ENCODE results near the gene DLK2.
"Not testable (repeated sequence)": the region's sequence is repeated elsewhere in the genome, so short reads cannot be mapped to it uniquely, and the experiment has no call there.

The DLK2 gene

DNA sequence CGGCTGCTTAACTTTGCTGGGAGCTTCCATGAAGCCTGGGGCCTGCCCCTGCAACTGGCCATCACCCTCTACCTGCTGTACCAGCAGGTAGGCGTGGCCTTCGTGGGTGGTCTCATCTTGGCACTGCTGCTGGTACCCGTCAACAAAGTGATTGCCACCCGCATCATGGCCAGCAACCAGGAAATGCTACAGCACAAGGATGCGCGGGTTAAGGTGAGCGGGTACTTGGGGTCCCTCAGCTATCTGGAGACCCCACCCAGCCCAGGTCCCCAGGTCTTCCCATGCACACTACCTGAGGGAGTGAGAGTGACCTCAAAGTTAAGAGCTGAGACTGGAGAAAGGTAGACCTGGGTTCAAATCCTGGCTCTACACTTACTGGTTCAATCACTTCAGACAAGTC, 22.2 kb downstream of the DLK2 start:
- TF ChIP-seq, protein P1, sequence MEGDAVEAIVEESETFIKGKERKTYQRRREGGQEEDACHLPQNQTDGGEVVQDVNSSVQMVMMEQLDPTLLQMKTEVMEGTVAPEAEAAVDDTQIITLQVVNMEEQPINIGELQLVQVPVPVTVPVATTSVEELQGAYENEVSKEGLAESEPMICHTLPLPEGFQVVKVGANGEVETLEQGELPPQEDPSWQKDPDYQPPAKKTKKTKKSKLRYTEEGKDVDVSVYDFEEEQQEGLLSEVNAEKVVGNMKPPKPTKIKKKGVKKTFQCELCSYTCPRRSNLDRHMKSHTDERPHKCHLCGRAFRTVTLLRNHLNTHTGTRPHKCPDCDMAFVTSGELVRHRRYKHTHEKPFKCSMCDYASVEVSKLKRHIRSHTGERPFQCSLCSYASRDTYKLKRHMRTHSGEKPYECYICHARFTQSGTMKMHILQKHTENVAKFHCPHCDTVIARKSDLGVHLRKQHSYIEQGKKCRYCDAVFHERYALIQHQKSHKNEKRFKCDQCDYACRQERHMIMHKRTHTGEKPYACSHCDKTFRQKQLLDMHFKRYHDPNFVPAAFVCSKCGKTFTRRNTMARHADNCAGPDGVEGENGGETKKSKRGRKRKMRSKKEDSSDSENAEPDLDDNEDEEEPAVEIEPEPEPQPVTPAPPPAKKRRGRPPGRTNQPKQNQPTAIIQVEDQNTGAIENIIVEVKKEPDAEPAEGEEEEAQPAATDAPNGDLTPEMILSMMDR (IDR thresholded peaks at IDR 0.05; ENCODE audit: control insufficient read depth, insufficient read depth, low read depth, low read length, missing control alignments): no peak
- no peak for DNase-seq (ENCODE audit: low read depth)
- no peak overlapping the region for H3K4me3 ChIP-seq (ENCODE audit: control insufficient read depth, low read depth, low read length)

DNA sequence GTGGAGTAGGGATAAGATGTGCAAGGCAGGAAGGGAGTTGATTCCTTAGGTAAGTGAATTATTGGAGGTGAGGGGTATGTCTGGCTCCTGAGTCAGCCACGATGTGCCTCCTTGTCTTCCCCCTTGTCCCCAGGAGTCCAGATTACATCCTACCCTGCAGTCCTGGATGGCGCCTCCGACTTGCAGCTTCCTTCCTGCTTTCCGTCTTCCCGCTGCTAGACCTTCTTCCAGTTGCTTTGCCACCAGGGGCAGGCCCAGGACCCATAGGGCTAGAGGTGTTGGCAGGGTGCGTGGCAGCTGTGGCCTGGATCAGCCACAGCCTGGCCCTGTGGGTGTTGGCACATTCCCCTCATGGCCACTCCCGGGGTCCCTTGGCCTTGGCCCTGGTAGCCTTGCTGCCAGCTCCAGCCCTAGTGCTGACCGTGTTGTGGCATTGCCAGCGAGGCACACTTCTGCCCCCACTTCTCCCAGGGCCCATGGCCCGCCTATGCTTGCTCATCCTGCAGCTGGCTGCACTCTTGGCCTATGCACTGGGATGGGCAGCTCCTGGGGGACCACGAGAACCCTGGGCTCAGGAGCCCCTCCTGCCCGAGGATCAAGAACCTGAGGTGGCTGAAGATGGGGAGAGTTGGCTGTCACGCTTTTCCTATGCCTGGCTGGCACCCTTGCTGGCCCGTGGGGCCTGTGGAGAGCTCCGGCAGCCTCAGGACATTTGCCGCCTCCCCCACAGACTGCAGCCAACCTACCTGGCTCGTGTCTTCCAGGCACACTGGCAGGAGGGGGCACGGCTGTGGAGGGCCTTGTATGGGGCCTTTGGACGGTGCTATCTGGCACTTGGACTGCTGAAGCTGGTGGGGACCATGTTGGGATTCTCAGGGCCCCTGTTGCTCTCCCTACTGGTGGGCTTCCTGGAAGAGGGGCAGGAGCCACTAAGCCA, 23.1 kb downstream of the DLK2 start:
- DNase-seq (ENCODE audit: low read depth): no peak
- TF ChIP-seq, protein P1 (IDR thresholded peaks at IDR 0.05; ENCODE audit: control insufficient read depth, insufficient read depth, low read depth, low read length, missing control alignments): no peak
- no peak overlapping the region for H3K4me3 ChIP-seq (ENCODE audit: control insufficient read depth, low read depth, low read length)

DNA sequence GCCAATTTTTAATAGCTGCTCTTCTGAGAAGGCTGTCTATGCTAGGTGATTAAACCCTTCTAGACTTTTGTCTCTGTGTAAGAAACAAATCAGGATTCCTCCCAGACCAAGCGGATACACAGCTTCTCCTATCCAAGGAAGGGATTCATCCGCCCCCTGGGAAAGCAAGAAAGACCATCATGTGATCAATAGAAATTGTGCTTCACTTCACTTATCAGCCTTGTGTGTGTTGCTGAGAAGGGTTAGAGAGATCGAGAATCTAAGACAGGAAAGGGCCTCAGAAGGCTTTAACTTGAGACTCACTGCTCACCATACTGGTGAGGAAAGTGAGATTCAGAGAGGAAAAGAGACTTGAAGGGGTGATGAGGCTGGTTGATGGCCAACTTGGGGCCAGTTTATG, 26.5 kb downstream of the DLK2 start:
- H3K4me3 ChIP-seq (ENCODE audit: control insufficient read depth, low read depth, low read length): peak overlapping the region; percentile 100
- TF ChIP-seq, protein P1 (IDR thresholded peaks at IDR 0.05; ENCODE audit: control insufficient read depth, insufficient read depth, low read depth, low read length, missing control alignments): no peak

DNA sequence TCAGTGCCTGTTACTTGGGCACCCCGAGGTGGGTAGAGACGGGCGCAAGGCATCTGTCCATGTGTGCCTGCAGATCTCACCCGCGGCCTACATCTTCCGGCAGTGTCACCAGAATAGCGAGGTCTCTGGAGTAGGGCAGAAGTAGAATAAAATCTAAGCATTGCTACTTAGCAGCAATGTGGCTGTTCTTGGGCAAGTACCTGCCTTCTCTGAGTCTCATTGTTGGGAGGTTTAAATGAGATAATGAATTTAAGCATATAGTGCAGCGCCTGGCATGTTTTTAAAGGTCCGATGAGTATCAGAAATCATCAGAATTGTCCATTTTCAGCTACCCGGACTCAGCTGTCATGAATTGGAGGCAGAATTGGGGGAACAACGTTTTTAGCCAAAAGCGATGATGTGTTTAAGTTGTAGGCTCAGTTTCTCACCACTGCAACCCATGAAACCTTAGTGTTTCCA, 27.2 kb downstream of the DLK2 start:
- TF ChIP-seq, protein P1 (IDR thresholded peaks at IDR 0.05; ENCODE audit: control insufficient read depth, insufficient read depth, low read depth, low read length, missing control alignments): no peak
- DNase-seq (ENCODE audit: low read depth): peak; percentile 4
- peak overlapping the region; percentile 100 for H3K4me3 ChIP-seq (ENCODE audit: control insufficient read depth, low read depth, low read length)

More for the DNA sequence above, 26.5 kb downstream of the DLK2 start:
- no peak for DNase-seq (ENCODE audit: low read depth)

DNA sequence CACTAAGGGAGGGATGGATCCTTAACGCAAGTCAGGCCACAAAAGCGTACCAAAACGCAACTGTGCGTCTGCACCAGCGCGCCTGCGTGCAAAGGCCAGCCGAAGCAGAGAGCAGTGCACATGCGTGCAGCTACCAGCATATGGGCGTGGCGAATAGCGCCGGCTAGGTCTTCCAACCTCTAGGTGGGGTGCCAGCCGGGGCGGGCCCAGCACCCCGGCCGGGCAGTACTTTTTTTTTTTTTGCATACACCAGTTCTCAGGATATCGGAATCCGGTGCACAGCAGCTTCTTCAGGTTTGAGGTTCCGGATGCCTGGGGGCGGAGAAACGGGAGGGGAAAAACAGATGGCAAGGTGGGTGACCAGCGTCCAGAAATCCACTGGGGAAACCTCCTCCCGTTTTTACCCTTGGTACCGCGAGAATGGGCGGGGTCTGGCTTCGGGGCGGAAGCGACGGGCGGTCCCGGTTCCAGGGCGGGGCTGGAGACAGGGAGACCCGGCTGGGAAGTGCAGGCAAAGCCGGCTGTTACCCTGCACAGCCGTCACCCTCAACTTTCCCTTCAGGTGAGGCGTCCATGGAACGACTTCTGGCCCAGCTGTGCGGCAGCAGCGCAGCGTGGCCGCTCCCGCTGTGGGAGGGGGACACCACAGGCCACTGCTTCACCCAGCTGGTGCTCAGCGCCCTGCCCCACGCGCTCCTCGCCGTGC, 27.8 kb downstream of the DLK2 start, which contains the start of gene ABCC10:
Gene ABCC10 (plus strand): TSS at position 136 of the 706 bp plus-strand sequence. CDS start 438 bp downstream, at position 574.
- H3K4me3 ChIP-seq (ENCODE audit: control insufficient read depth, low read depth, low read length): peak within 1 kb of the TSS; percentile 100
- TF ChIP-seq, protein P1 (IDR thresholded peaks at IDR 0.05; ENCODE audit: control insufficient read depth, insufficient read depth, low read depth, low read length, missing control alignments): peak; percentile 49
- peak; percentile 80 for DNase-seq (ENCODE audit: low read depth)

DNA sequence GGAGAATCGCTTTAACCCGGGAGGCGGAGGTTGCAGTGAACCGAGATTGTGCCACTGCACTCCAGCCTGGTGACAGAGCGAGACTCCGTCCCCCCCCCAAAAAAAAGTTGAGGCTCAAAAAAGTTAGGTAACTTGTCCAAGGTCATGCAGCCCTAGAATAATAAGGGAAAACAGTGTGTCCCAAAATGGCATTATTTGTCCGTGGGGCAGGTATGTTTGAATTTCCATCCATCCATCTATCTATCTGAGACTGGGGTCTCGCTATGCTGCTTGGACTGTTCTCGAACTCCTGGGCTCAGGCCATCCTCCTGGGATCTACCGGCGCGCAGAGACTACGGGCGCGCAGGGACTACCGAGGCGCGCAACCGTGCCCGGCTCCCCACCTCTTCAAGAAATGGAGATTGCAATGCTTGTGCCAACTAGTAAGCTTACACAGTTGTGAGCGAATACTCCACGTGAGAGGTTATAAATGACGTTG, 28.4 kb downstream of the DLK2 start:
- H3K4me3 ChIP-seq (ENCODE audit: control insufficient read depth, low read depth, low read length): peak overlapping the region; percentile 100
- no peak for DNase-seq (ENCODE audit: low read depth)
- TF ChIP-seq, protein P1 (IDR thresholded peaks at IDR 0.05; ENCODE audit: control insufficient read depth, insufficient read depth, low read depth, low read length, missing control alignments): no peak

DNA sequence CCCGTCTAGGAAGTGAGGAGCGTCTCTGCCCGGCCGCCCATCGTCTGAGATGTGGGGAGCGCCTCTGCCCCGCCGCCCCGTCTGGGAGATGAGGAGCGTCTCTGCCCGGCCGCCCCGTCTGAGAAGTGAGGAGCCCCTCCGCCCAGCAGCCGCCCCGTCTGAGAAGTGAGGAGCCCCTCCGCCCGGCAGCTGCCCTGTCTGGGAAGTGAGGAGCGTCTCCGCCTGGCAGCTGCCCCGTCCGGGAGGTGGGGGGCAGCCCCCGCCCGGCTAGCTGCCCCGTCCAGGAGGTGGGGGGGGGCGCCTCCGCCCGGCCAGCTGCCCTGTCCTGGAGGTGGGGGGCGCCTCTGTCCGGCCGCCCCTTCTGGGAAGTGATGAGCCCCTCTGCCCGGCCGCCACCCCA, 30.3 kb downstream of the DLK2 start:
- DNase-seq (ENCODE audit: low read depth); H3K4me3 ChIP-seq (ENCODE audit: control insufficient read depth, low read depth, low read length): not testable (repeated sequence)
